HG02938 (cell line): Measurements from ENCODE around the gene DUS4L.

Experiments
- ATAC-seq: cut with Tn5 transposase; IDR thresholded peaks from one replicate; pipeline ENCODE4 v1.9.1; 2021; ENCODE audit warnings: mild to moderate bottlenecking, moderate library complexity; ENCODE audit not compliant: unreplicated experiment

The DUS4L gene

DNA sequence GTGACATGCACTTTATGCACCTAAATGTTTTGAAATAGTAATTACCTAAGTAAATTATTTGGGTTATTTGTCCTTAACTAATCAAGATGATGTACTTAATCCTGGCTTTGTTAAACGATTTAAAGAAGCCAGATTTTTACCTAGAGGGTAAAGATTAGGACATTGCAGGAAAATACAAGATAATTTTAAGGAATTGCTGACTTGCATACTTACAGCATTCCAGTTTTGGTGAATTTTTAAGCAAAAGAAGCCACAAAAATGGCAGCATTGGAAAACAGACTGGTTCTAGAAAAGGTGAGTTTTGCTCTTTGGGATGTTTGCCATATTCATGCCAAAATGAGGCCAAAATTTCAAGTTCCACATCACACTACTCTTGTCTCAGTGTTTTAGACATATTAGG lies 49.7 kb downstream of the DUS4L start:
- no peak for ATAC-seq

DNA sequence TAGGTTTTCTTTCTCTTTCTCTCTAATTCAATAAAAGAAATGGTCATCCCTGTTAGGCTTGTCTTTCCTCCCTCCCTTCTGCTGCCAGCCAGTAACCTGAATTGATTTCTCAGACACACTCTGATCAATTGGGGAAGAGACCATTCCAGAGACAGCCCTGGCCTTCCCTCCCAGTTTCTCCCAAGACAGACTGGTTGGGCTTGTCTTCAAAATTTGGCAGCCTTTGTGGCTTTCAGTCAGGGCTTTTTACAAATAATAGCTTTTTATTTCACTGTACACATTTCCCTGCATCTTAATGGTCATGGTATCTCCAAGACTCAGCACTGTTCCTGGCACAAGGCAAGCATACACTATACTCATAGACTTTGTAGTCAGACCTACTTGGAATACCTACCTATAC lies 50.2 kb downstream of the DUS4L start:
- no peak for ATAC-seq

DNA sequence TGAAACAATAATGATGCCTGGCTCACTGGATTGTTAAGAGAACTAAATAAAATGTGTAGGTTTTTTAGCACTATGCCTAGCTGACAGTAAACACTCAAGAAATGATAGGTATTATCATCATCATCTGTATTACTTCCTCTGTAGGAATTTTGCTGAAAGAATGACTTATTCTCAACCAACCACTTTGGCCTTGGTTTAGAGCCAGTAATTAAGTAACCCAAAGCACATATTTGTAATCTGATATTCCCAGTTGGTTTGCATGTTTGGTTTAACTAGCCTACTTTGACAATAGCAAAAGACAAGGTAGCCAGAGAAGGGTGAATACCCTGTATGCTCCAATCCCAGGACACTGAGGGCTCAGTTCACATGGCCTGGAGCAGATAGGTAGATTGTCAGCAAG lies 50.7 kb downstream of the DUS4L start:
- ATAC-seq, result no peak

DNA sequence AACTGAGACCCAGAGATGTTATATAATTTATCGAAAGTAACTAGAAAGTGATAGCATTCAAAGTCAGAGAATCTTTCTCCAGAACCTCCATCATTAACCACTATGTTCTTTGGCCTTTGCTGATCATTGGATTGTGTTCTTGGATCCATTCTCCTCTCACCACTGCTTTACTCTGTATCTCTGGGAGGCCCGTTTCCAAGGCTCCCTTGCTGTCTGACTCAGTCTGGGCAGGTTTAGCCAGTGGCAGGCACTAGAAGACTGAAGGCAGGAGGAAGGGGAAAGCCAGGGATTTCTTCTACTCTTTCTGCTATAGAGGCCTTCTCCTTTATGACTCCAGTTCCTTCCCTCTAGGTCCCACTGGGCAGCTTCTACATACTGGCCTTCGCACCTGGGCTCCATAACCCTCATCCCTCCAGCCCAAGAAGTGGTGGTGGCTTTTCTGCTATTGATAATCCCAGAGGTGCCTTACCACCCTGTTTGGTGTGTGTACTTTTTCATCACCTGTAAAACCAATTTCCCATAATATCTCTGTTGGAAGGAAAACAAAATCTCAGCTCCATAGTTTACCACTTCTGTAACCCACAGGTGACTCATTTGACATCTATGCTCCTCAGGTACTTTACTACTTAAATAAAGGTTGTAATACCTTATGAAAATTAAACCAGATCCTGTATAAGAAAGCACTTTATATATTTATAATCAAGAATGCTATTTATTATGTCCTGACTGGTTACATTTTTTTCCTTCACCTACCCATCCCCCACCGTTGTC lies 52.3 kb downstream of the DUS4L start:
- no peak for ATAC-seq

DNA sequence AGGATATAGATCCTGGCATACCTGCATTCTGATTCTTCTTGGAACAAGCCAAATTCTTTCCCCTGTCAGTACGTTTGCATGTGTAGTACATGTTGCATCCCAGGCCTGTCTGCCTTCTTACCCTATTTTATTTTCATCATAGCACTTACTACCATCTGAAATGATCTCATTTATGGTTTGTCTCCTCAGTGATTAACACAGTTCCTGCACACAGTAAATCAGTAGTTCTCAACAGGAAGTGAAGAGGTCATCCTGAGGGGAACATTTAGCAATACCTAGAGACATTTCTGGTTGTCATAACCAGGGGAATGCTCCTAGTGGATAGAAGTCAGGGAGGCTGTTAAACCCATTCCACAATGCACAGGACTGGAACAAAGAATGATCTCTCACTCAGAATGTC lies 58.7 kb downstream of the DUS4L start:
- no peak for ATAC-seq

DNA sequence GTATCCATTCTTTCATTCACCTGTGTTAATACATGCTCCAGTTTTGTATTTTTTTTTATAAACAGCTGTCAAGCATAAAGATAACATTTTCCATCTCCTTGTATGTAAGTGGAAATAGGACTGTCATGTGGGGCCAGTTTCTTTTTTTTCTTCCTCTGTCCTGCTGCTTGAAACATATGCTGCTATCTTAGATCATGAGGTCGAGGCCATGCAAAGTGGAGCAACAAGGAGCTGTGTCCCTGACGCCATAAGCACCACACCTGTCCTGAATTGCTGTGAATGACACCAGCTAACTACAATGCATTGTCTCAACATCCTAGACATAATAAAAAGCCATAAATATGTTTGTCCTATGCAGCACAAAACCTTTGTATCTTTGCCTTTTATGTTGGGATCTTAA lies 59.1 kb downstream of the DUS4L start:
- no peak for ATAC-seq

DNA sequence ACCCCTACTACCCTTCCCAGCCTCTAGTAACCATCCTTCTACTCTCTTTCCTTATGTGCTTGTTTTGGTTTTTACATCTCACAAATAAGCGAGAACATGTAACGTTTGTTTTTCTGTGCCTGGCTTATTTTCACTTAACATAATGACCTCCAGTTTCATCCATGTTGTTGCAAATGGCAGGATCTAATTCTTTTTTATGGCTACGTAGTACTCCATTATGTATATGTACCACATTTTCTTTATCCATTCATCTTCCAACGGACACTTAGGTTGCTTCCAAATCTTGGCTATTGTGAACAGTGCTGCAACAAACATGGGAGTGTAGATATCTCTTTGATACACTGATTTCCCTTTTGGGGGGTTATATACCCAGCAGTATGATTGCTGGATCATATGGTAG lies 63.2 kb downstream of the DUS4L start:
- no peak for ATAC-seq
